Body of pancreas (tissue), 4 donors: ENCODE results near the gene ARMH2.

ENCODE experiments used
- POLR2A ChIP-seq, 3 donors: fragments of 450-650 bp; IDR thresholded peaks; one replicate each; pipeline ENCODE4 v1.6.1; 2016; ENCODE audit warnings: antibody characterized with exemption in 3 of 3, mild to moderate bottlenecking in 2 of 3
- TF ChIP-seq, protein P1 (sequence below), 7 experiments: fragments of 450-650 bp in 4 of 7; fragments of 200-600 bp in 3 of 7; sonication (generic) in 3 of 7; IDR thresholded peaks; one replicate each; pipeline ENCODE4 v1.5.1; 2016 to 2019; ENCODE audit warnings: antibody characterized with exemption in 7 of 7

DNA sequence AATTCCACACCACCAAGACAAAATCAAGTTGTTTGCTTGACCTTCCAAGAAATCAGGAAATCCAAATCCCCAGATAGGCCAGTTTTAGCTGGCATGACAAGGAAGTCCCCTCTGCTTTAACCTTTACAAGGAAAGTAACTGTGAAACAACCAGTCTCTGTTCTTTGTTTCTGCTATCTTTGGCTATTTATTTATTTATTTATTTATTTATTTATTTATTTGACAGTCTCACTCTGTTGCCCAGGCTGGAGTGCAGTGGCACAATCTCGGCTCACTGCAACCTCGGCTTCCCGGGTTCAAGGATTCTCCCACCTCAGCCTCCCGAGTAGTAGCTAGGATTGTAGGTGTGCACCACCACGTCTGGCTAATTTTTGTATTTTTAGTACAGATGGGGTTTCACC, 38.5 kb downstream of the ARMH2 start:
- TF ChIP-seq, protein P1, sequence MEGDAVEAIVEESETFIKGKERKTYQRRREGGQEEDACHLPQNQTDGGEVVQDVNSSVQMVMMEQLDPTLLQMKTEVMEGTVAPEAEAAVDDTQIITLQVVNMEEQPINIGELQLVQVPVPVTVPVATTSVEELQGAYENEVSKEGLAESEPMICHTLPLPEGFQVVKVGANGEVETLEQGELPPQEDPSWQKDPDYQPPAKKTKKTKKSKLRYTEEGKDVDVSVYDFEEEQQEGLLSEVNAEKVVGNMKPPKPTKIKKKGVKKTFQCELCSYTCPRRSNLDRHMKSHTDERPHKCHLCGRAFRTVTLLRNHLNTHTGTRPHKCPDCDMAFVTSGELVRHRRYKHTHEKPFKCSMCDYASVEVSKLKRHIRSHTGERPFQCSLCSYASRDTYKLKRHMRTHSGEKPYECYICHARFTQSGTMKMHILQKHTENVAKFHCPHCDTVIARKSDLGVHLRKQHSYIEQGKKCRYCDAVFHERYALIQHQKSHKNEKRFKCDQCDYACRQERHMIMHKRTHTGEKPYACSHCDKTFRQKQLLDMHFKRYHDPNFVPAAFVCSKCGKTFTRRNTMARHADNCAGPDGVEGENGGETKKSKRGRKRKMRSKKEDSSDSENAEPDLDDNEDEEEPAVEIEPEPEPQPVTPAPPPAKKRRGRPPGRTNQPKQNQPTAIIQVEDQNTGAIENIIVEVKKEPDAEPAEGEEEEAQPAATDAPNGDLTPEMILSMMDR (IDR thresholded peaks at IDR 0.05): no peak
- no peak for TF ChIP-seq POLR2A (IDR thresholded peaks at IDR 0.05)
